Measurements from ENCODE around the gene HTT.

DNA sequence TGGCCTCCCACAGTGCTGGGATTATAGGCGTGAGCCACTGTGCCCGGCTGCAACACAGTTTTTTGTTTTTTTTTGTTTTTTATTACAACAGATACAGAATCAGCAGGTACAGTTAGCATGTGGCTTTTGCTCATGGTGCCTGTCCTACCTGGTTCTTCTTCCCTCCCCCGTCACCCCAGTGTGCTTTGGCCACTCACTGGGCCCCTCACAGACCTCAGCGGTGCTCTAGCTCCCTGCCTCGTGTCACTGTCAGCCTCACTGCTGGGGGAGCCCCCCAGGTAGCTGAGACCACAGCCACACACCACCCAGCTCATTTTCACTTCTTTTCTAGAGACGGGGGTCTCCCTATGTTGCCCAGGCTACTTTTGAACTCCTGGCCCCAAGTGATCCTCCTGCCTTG, 38.8 kb upstream of the HTT start:
- TF ChIP-seq MAX (IDR thresholded peaks at IDR 0.05) (no peak), CTCF (IDR thresholded peaks at IDR 0.05; ENCODE audit: control extremely low read depth in 1 of 3, insufficient read depth in 1 of 3, low read depth in 1 of 3, low read length in 3 of 3) (no peak), CHD2 (IDR thresholded peaks at IDR 0.05; ENCODE audit: low read length) (no peak), RAD21 (IDR thresholded peaks at IDR 0.05 in 1 of 2, conservative IDR thresholded peaks at IDR 0.05 in 1 of 2; ENCODE audit: low read depth in 2 of 2, low read length in 2 of 2) (no peak), EZH2 (IDR thresholded peaks at IDR 0.05; ENCODE audit: low read depth, low read length, severe bottlenecking) (no peak), NRF1 (IDR thresholded peaks at IDR 0.05; ENCODE audit: low read depth, low read length) (no peak), RBBP5 (IDR thresholded peaks at IDR 0.05; ENCODE audit: borderline replicate concordance, low read depth, low read length) (no peak), TAF1 (IDR thresholded peaks at IDR 0.05; ENCODE audit: low read depth, low read length) (no peak), EP300 (IDR thresholded peaks at IDR 0.05; ENCODE audit: borderline replicate concordance in 1 of 2, low read depth in 2 of 2, low read length in 2 of 2) (no peak), CEBPB (IDR thresholded peaks at IDR 0.05; ENCODE audit: low read depth, low read length) (no peak), KDM1A (IDR thresholded peaks at IDR 0.05; ENCODE audit: borderline replicate concordance, low read length) (no peak), POLR2A (IDR thresholded peaks at IDR 0.05; ENCODE audit: control extremely low read depth in 1 of 2, low read depth in 2 of 2, low read length in 2 of 2) (no peak), SAP30 (IDR thresholded peaks at IDR 0.05; ENCODE audit: insufficient read depth, insufficient replicate concordance, low read length) (no peak)
